CD14-positive monocyte (primary cell): ENCODE data around the gene SPATA12. TPM values are rescaled to one million over a fixed set of nuclear protein-coding genes. Genes with fewer than 3 reads are reported as not detected.

ENCODE experiments used
- DNase-seq, 3 donors: peaks; one replicate each; pipeline ENCODE4 v3.0.0-alpha.2; 2011 to 2022
- H2AFZ ChIP-seq: 2 replicates; pipeline ENCODE4 v1.6.0; 2012; ENCODE audit warnings: mild to moderate bottlenecking, low read depth, low read length, inconsistent platforms; ENCODE audit not compliant: insufficient read depth, poor library complexity, severe bottlenecking
- H3K27ac ChIP-seq, 2 donors: 1 replicate in 1 of 2; 2 replicates in 1 of 2; pipeline ENCODE4 v1.5.1; 2012 to 2013; ENCODE audit warnings: low read length in 2 of 2, control low read depth in 1 of 2, inconsistent platforms in 1 of 2, low read depth in 1 of 2, mild to moderate bottlenecking in 1 of 2
- H3K27me3 ChIP-seq, 2 donors: one replicate each; pipeline versions ENCODE4 v1.6.0 to v1.6.1; 2011 to 2013; ENCODE audit warnings: low read length in 2 of 2; ENCODE audit not compliant: control insufficient read depth in 2 of 2, insufficient read depth in 2 of 2
- H3K36me3 ChIP-seq, 2 donors: replicated peaks in 1 of 2; 1 replicate in 1 of 2; 2 replicates in 1 of 2; pipeline versions ENCODE4 v1.5.1 to v1.6.1; 2012 to 2013; ENCODE audit warnings: low read length in 2 of 2, control low read depth in 1 of 2, inconsistent platforms in 1 of 2, mild to moderate bottlenecking in 1 of 2; ENCODE audit not compliant: insufficient read depth in 2 of 2, control insufficient read depth in 1 of 2
- H3K4me1 ChIP-seq, 2 donors: 1 replicate in 1 of 2; 2 replicates in 1 of 2; pipeline versions ENCODE4 v1.5.1 to v1.6.1; 2012 to 2013; ENCODE audit warnings: low read length in 2 of 2, control low read depth in 1 of 2, inconsistent platforms in 1 of 2, mild to moderate bottlenecking in 1 of 2, moderate library complexity in 1 of 2; ENCODE audit not compliant: insufficient read depth in 2 of 2, control insufficient read depth in 1 of 2
- H3K4me2 ChIP-seq: replicated peaks from 2 replicates; pipeline ENCODE3; 2012; ENCODE audit warnings: low read length, moderate library complexity, mild to moderate bottlenecking; ENCODE audit not compliant: poor library complexity, severe bottlenecking; ENCODE audit errors: extremely low read depth
- H3K4me3 ChIP-seq, 3 experiments: fragments of 200-600 bp in 1 of 3; sonication (generic) in 1 of 3; replicated peaks in 1 of 3; 1 replicate in 2 of 3; 2 replicates in 1 of 3; pipeline ENCODE4 v1.5.1; 2011 to 2013; ENCODE audit warnings: low read length in 3 of 3, mild to moderate bottlenecking in 3 of 3, control low read depth in 2 of 3, low read depth in 2 of 3, inconsistent platforms in 1 of 3, moderate library complexity in 1 of 3
- H3K79me2 ChIP-seq: 2 replicates; pipeline ENCODE4 v1.6.0; 2012; ENCODE audit warnings: mild to moderate bottlenecking, control low read depth, inconsistent platforms, low read length, moderate library complexity; ENCODE audit not compliant: insufficient read depth
- H3K9ac ChIP-seq: 2 replicates; pipeline ENCODE4 v1.6.0; 2017; ENCODE audit warnings: low read length, mild to moderate bottlenecking; ENCODE audit not compliant: insufficient read depth, poor library complexity, severe bottlenecking
- H3K9me3 ChIP-seq, 2 donors: replicated peaks in 1 of 2; 1 replicate in 1 of 2; 2 replicates in 1 of 2; pipeline versions ENCODE4 v1.5.1 to v1.6.1; 2012 to 2013; ENCODE audit warnings: low read length in 2 of 2, control low read depth in 1 of 2; ENCODE audit not compliant: control insufficient read depth in 1 of 2, insufficient read depth in 1 of 2
- H4K20me1 ChIP-seq: 2 replicates; pipeline ENCODE4 v1.6.0; 2012; ENCODE audit warnings: mild to moderate bottlenecking, low read length, control low read depth, moderate library complexity; ENCODE audit not compliant: insufficient read depth
- H3K27ac Mint-ChIP-seq, 7 donors: one replicate each; pipeline ENCODE4 v1.8.0; 2020; ENCODE audit warnings: mild to moderate bottlenecking in 7 of 7, mixed read lengths in 7 of 7, moderate library complexity in 6 of 7, inconsistent platforms in 2 of 7
- H3K27me3 Mint-ChIP-seq, 3 donors: one replicate each; pipeline ENCODE4 v1.8.0; 2021 to 2022; ENCODE audit warnings: low read depth in 3 of 3, mild to moderate bottlenecking in 3 of 3, mixed read lengths in 3 of 3, moderate library complexity in 3 of 3, inconsistent platforms in 1 of 3
- H3K36me3 Mint-ChIP-seq, 2 donors: one replicate each; pipeline ENCODE4 v1.8.0; 2020; ENCODE audit warnings: mixed read lengths in 2 of 2, inconsistent platforms in 1 of 2, mild to moderate bottlenecking in 1 of 2
- H3K4me1 Mint-ChIP-seq: one replicate; pipeline ENCODE4 v1.8.0; 2020; ENCODE audit warnings: mild to moderate bottlenecking, mixed read lengths
- H3K4me3 Mint-ChIP-seq, 2 donors: one replicate each; pipeline ENCODE4 v1.8.0; 2020; ENCODE audit warnings: mild to moderate bottlenecking in 2 of 2, mixed read lengths in 2 of 2, moderate library complexity in 1 of 2
- H3K9me3 Mint-ChIP-seq, 7 donors: one replicate each; pipeline ENCODE4 v1.8.0; 2020 to 2022; ENCODE audit warnings: mixed read lengths in 7 of 7, mild to moderate bottlenecking in 6 of 7, moderate library complexity in 6 of 7, inconsistent platforms in 2 of 7
- CTCF ChIP-seq: fragments of 200-600 bp; IDR thresholded peaks from one replicate; pipeline ENCODE4 v1.8.0; 2022; ENCODE audit warnings: antibody characterized with exemption, mild to moderate bottlenecking
- WGBS: methylation state at CpG from one replicate; pipeline ENCODE4 v1.1.5; 2013; ENCODE audit warnings: missing lambda C conversion rate; ENCODE audit not compliant: insufficient coverage; 5-methylcytosine and 5-hydroxymethylcytosine counted together
- intact Hi-C, 2 donors: fragments of 100-400 bp; cut with micrococcal nuclease; formaldehyde crosslinking; loops; one replicate each; pipeline versions ENCODE4 v1.15.0 to v1.15.1; 2023
- polyA plus RNA-seq, 3 donors: library from polyadenylated mRNA; depleted of rRNA in 1 of 3; unstranded in 2 of 3; stranded (reverse) in 1 of 3; fragments of 300-500 nt in 2 of 3; fragments of >200 nt in 1 of 3; fragmentation: Illumina TruSeq in 2 of 3; gene quantifications; 1 replicate in 2 of 3; 2 replicates in 1 of 3; pipeline ENCODE4 v1.2.3, GENCODE V29; 2012 to 2021

SPATA12 gene
- polyA plus RNA-seq, 3 donors: 0.07 to 0.16 (median 0.10) TPM

GRCh38 chr3:57048728-57049127 lies 11.7 kb upstream of the SPATA12 start:
- Histone ChIP-seq H3K27ac (no peak overlapping the region), H3K9ac (no peak overlapping the region), H3K4me3 (no peak overlapping the region), H3K27me3 (no peaks in the 10 kb centered on the region), H3K4me2 (no peak overlapping the region), H4K20me1 (no peaks in the 10 kb centered on the region), H2AFZ (no peak overlapping the region), H3K36me3 (no peaks in the 10 kb centered on the region), H3K4me1 (no peaks in the 10 kb centered on the region), H3K79me2 (no peaks in the 10 kb centered on the region), H3K9me3 (no peaks in the 10 kb centered on the region)
- TF ChIP-seq CTCF: no peak
- no peak overlapping the region for H3K27ac Mint-ChIP-seq
- peaks cover 4% of the 10 kb centered on the region for H3K4me1 Mint-ChIP-seq
- H3K4me3 Mint-ChIP-seq: no peak overlapping the region
- intact Hi-C loops: no loop called here
- H3K36me3 Mint-ChIP-seq: no peaks in the 10 kb centered on the region
- H3K9me3 Mint-ChIP-seq: no peaks in the 10 kb centered on the region
- 55% methylated on average over 4 of the region's 4 CpGs for WGBS
- no peak for DNase-seq
- peaks cover 0 to 5% (median 3%) of the 10 kb centered on the region in 3 donors for H3K27me3 Mint-ChIP-seq

- Mint-ChIP-seq H3K27ac (no peak overlapping the region), H3K4me1 (peaks cover 7% of the 10 kb centered on the region), H3K36me3 (no peaks in the 10 kb centered on the region), H3K9me3 (no peaks in the 10 kb centered on the region), H3K4me3 (no peak overlapping the region), H3K27me3 (peaks cover 1 to 8% (median 3%) of the 10 kb centered on the region in 3 donors)
- H3K27ac ChIP-seq: no peak overlapping the region
- no peaks in the 10 kb centered on the region for H4K20me1 ChIP-seq
- no peaks in the 10 kb centered on the region for H3K79me2 ChIP-seq
- H3K9ac ChIP-seq: no peak overlapping the region
- WGBS: 100% methylated on average over 5 of the region's 5 CpGs
- H3K36me3 ChIP-seq: no peaks in the 10 kb centered on the region
- no peaks in the 10 kb centered on the region for H3K4me1 ChIP-seq
- no peak overlapping the region for H3K4me2 ChIP-seq
- no peaks in the 10 kb centered on the region for H3K9me3 ChIP-seq
- no peak overlapping the region for H3K4me3 ChIP-seq
- H3K27me3 ChIP-seq: no peaks in the 10 kb centered on the region
- intact Hi-C loops: loop anchor here in 1 of 2 donors (5.0 kb wide), 1 partner anchor 35 kb away; no protein-coding TSS in a partner anchor
- TF ChIP-seq CTCF: no peak
- no peak overlapping the region for H2AFZ ChIP-seq
- DNase-seq: no peak
Measured at GRCh38 chr3:57052662-57053061, 7.8 kb upstream of the SPATA12 start.
